Spleen (tissue), 7 donors: ENCODE data around the gene MVB12A.
A peak's percentile ranks its signal among the peaks of the same experiment; 100 is the strongest.

Experiments
- CTCF ChIP-seq, 11 experiments: fragments of 200-600 bp in 7 of 11; fragments of 450-650 bp in 4 of 11; sonication (generic) in 4 of 11; IDR thresholded peaks in 8 of 11; conservative IDR thresholded peaks in 3 of 11; 1 replicate in 7 of 11; 2 replicates in 4 of 11; pipeline versions ENCODE4 v1.4.0 to v1.8.0; 2016 to 2021; ENCODE audit warnings: antibody characterized with exemption in 11 of 11, inconsistent platforms in 4 of 11, mild to moderate bottlenecking in 1 of 11
- POLR2AphosphoS5 ChIP-seq, 3 donors: sonication (generic); formaldehyde crosslinking; IDR thresholded peaks; one replicate each; pipeline ENCODE4 v1.5.1; 2017; ENCODE audit warnings: antibody characterized with exemption in 3 of 3
- donor health status: DM: no; HTN: no; CAD: no; lungs with moderate emphysema.
- donor health status: DM: no; HTN: no; CAD: no.
- donor health status: DM: no; HTN: no; CAD: no.

DNA sequence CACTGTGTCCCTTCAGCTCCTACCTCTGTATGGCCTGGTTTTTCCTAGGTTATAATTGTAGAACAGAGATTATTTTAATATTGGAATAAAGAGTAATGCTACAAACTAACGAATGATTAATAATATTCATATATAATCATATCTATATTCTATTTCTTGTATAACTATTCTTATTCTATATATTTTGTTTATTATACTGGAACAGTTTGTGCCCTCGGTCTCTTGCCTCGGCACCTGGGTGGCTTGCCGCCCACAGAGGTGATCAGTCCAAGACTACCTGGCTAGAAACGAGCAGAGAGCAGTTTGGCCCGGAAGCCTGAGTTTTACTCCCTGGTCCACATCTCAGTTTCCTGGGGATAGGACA, 46.6 kb downstream of the MVB12A start:
- TF ChIP-seq CTCF (IDR thresholded peaks at IDR 0.05 in 8 of 11, conservative IDR thresholded peaks at IDR 0.05 in 3 of 11) (peak in 4 of 11 experiments; percentile 0 to 39 (median 21)), POLR2AphosphoS5 (IDR thresholded peaks at IDR 0.05) (no peak)
